OCI-M2 (cell line): ENCODE results near the gene TANGO6.

Experiments used
- DNase-seq: peaks from one replicate; lab custom pipeline; 2025; ENCODE audit not compliant: unreplicated experiment; lab: John Stamatoyannopoulos, UW

TANGO6 gene

GRCh38 chr16:68907297-68907696 is 64.0 kb downstream of the TANGO6 start:
- DNase-seq, result no peak

GRCh38 chr16:68907781-68908181 is 64.5 kb downstream of the TANGO6 start:
- no peak for DNase-seq

- DNase-seq, result no peak
These were observed 65.9 kb downstream of the TANGO6 start for GRCh38 chr16:68909099-68909733.

- DNase-seq, result no peak
These were observed 66.7 kb downstream of the TANGO6 start for GRCh38 chr16:68910051-68910450.

GRCh38 chr16:68915589-68915988 is 72.3 kb downstream of the TANGO6 start:
- no peak for DNase-seq

DNA sequence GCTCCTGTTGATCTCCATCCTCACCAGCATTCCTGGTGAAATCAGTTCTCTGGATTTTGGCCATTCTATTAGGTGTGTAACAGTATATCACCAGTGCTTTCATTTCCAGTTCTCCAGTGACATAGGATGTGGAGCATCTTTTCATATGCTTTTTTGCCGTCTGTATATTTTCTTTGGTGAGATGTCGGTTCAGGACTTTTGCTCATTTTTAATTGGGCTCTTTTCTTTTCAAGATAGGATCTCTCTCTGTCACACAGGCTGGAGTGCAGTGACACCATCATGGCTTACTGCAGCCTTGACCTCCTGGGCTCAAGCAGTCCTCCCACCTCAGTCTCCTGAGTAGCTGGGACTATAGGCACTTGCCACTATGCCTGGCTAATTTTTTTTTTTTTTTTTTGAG is 74.2 kb downstream of the TANGO6 start:
- DNase-seq, result no peak

DNA sequence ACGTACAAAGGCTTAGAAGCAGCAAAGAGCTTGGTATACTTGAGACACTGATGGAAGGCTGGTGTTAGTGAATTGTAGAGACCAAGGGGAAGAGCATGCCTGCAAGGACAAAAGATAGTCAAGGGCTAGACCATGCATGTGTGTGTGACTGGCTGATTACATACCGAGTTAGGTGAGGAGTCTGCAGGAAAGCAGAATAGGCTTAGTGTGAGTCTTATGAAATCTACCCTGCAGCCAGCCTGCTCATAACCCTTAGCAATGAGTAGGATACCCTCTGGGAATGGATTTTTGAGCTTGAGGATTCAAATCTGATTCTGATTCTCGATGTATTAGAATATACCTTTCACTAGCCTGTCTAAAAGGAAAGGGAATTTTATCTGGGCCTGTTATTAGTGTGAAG is 77.0 kb downstream of the TANGO6 start:
- DNase-seq, result no peak

DNA sequence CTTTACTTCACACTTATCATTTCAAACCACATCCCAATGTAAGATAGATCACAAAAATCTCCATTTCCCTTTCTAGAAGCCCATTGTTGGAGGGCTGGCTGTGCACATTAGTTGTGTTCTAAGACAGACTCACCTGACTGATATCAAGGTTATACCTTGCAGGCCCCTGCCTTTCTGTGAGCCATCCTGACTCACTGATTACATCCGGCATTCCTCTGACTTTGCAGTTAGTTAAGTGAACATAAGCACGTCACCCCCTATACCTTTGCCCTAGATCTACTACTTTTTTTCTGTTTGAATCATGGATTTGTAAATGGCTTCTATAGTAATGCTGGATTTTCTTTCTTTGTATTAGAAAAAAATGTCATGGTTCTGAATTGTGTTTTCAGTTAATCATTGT is 78.3 kb downstream of the TANGO6 start:
- no peak for DNase-seq

GRCh38 chr16:68923116-68923515 is 79.8 kb downstream of the TANGO6 start:
- DNase-seq, result no peak

- DNase-seq, result no peak
These were observed 83.7 kb downstream of the TANGO6 start for GRCh38 chr16:68927018-68927417.

GRCh38 chr16:68931196-68931595 is 87.9 kb downstream of the TANGO6 start:
- DNase-seq, result no peak

GRCh38 chr16:68934402-68934801 is 91.1 kb downstream of the TANGO6 start:
- DNase-seq, result no peak

GRCh38 chr16:68935008-68935407 is 91.7 kb downstream of the TANGO6 start:
- DNase-seq, result no peak

DNA sequence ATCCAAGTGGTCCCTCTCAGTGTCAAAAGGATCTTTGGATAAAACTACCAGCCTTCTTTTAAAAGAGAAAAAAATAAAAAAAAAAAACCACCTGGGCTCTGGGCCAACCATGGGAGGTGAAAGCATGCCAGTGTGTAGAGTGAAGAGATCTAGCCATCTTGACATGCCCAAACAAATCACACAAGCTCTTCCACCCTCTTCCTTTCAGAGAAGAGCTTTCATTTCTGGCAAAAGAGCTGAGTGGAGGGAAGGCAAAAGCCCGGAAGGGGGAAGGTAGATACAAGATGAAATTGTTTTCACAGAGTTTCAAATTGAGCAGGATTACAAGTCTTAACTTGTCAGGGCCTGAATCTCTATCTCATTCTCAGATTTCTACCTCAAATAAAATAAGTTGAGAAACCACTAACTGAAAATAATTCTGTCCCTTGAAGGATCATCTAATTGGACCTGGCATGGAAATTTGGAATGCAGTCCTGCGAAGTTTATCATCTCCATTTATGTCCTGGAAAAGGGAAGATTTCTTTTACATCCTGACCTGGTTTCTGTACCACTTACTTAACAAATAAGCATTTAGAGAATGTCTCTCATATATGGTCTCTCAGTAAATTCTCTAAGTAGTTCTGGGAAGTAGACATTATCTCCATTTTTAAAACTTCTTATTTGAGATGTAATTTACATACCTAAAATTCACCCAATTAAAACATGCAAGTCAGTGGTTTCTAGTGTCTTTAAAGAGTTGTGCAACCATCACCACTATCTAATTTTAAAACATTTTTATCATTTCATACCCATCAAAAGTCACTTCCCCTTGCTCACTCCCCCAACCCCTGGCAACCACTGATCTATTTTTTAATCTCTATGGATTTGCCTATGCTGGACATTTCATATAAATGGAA is 93.7 kb downstream of the TANGO6 start:
- no peak for DNase-seq

- no peak for DNase-seq
These were observed 96.5 kb downstream of the TANGO6 start for GRCh38 chr16:68939692-68940320.

DNA sequence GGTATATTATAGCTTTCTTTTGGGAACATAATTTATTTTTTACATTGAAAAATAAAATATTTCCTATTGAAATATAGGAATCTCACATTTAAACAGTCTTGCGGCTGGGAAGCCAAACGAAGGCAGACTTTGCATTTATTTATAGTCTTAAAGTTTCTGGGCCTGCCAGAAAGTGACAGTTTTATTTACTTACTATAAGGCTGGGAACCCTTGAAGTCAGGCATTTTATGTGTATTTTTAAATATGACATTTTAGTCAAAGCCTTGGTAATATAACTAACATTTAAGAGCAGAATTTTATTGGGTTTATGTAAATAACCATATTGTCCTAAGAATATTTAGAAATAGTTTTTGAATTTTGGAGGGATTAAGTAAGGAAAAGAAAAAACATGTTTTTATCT is 97.5 kb downstream of the TANGO6 start:
- DNase-seq, result no peak

DNA sequence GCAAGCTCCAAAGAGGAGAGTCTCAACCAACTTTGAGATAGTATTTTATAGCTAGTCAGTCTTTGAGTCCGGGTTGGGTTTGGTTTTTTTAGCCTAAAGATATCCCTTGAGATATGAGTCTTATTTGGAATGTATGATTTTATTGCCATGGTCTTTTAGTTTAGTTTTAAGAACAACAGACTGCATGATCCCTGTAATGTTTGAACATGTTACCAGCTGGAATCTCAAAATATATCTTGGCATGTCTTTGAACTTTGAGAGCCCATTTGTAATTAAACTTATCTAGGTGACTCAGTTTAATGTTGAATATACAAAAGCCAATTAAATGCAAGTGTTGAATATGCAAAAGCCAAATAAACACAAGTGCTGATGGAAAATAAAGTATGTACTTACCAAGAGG is 100.6 kb downstream of the TANGO6 start:
- no peak for DNase-seq

- DNase-seq, result no peak
These were observed 105.0 kb downstream of the TANGO6 start for GRCh38 chr16:68948230-68948910.

DNA sequence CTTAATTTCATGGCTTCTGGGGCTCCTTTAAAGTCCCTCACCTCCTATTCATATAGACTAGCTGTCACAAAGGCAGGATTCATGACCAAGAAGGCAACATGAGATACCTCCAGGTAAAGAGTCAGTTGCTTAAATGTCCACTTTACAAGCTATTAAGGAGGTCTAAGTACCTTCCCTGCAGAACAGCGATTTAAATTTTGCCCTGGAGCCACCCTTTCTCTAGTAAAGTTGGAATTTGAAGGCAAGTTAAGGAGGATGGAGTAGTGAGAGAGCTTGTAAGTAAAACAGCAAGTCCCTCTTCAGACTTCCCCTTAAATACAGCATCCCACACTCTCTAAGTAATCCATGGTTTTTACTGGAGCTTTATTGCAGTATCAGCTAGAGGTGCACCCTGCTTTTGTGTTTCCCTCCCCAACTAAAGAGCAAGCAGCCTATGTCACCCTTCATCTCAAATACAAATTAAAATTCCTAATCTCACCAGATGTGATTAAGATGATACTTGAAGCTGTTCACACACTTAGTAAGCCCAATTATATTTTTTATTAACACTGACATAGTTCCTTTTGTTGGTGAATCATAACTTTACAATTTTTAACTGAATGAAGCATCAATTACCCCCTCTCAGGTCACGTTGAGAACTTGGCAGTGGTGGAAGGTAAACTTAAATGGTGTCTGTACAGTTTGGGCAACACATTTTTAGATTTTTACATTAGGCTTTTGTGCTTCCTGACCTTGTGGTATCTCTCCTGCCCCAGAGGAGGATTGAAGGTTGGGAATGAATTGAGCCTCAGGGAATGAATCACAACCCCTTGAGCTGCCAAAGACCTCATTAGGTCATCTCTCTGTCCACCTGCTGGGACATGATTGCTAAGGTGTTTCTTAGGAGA is 108.9 kb downstream of the TANGO6 start:
- no peak for DNase-seq

DNA sequence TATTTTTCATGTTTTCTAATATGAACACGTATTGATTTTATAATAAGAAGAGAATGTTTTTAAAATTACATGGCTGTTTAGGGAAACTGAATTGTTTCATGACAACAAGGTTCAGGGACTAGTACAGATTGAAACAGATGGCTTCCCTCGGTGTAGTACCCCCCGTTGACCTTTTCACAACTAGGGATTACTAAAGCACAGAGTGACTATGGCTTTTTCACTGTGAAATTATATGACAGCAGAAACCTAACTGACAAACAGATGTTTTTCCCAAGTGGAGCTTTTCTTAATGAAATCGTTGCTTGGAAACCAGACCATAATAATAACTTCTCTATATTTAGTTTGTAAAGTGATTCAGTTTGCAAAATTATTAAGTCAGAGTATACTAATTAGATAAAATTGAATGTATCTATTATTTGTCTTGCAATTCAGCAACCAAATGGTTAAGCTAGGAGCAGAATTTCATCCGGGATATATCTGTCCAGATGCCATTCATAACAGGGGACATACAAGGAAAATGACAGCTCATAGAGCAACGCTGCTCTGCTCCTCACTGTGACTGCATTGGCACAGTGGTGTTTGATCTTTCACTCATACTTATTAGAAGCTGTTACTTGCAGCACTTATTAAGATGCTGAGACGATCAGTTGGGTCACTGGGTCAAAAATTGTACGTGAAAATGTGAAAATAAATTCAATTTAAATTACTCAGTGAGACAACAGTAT is 111.7 kb downstream of the TANGO6 start:
- DNase-seq, result no peak
